Epithelial cell of esophagus (primary cell): ENCODE data around the gene GRM2.

Source experiments
- DNase-seq: peaks from one replicate; pipeline ENCODE4 v3.0.0; 2010; ENCODE audit warnings: low read depth
- H3K4me3 ChIP-seq: 2 replicates; pipeline ENCODE4 v1.5.1; 2011; ENCODE audit warnings: mild to moderate bottlenecking, low read length, control low read depth
- TF ChIP-seq, protein P1 (sequence below): IDR thresholded peaks from 2 replicates; pipeline ENCODE4 v1.5.1; 2011; ENCODE audit warnings: low read depth, mild to moderate bottlenecking, low read length, control low read depth, inconsistent platforms; ENCODE audit not compliant: insufficient read depth; ENCODE audit errors: missing control alignments

The GRM2 gene

DNA sequence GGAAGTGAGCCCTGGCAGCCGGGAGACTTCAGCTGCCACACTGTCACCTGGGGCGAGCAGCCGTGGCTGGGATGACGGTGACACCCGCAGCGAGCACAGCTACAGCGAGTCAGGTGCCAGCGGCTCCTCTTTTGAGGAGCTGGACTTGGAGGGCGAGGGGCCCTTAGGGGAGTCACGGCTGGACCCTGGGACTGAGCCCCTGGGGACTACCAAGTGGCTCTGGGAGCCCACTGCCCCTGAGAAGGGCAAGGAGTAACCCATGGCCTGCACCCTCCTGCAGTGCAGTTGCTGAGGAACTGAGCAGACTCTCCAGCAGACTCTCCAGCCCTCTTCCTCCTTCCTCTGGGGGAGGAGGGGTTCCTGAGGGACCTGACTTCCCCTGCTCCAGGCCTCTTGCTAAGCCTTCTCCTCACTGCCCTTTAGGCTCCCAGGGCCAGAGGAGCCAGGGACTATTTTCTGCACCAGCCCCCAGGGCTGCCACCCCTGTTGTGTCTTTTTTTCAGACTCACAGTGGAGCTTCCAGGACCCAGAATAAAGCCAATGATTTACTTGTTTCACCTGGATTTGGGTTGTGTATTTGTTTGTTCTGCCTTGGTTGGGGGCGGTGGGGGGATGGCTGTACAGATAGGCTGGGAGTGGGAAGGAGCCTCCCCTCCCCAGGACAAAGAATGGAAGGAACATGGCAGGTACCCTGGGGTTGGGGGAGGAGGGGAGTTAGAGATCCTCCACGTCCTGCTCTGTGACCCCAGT is 2.9 kb upstream of the GRM2 start:
- no peak overlapping the region for H3K4me3 ChIP-seq
- no peak for DNase-seq
- TF ChIP-seq, protein P1, sequence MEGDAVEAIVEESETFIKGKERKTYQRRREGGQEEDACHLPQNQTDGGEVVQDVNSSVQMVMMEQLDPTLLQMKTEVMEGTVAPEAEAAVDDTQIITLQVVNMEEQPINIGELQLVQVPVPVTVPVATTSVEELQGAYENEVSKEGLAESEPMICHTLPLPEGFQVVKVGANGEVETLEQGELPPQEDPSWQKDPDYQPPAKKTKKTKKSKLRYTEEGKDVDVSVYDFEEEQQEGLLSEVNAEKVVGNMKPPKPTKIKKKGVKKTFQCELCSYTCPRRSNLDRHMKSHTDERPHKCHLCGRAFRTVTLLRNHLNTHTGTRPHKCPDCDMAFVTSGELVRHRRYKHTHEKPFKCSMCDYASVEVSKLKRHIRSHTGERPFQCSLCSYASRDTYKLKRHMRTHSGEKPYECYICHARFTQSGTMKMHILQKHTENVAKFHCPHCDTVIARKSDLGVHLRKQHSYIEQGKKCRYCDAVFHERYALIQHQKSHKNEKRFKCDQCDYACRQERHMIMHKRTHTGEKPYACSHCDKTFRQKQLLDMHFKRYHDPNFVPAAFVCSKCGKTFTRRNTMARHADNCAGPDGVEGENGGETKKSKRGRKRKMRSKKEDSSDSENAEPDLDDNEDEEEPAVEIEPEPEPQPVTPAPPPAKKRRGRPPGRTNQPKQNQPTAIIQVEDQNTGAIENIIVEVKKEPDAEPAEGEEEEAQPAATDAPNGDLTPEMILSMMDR: no peak

DNA sequence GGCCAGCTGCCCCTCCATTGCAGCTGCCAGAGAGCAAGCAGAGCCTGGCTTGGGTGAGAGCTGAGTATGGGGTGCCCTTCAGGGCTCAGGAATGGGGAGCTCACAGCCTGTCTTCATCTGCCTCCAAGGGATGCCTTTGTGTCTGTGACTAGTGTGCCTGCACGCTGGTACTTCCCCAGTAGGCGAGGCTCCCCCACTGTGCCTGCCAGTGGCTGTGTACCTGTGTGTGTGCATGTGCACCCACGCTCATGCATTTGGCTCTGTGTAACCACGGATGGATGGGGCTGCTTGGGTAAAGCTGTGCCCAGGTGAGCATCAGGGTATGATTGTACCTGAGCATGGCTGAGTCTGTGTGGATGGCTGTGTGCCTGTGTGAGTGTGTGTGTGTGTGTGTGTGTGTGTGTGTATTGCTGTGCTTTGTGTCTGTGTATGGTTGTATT is 2.3 kb upstream of the GRM2 start:
- TF ChIP-seq, protein P1: no peak
- no peak overlapping the region for H3K4me3 ChIP-seq
- DNase-seq: no peak

DNA sequence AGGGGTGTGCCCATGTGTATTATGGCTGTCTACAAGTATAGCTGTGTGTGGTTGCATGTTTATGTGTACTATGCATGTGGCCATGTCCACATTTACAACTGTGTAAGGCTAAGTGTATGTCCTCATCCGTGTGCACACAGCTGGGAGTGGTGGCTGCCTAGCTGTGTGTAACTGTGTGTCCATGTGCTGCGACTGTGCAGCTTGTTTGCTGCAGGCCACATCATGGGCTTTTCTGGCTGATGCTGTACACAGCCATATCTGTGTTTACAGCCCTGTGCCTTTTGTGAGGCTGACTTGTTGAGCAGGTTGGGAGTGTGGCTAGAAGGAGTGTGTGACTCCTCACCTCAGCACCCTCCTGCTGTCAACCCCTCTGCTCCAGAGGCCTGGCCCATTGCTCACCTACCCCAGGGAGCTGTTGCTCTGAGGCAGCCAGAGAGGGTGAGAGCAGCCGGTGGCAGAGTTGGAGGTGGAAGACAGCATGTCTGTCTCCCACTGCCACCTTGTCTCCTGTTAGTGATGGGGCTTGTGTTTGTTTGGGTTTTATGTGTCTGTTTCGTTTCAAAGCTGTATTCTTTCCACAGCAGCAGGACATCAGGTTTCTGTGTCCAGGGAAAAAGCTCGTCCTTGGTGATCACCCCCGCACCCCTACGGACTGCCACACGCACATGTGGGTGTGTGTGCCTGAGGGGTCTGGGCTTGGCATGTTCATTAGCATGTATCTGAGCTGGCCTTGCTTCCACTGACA is 1.4 kb upstream of the GRM2 start:
- no peak overlapping the region for H3K4me3 ChIP-seq
- TF ChIP-seq, protein P1: no peak

DNA sequence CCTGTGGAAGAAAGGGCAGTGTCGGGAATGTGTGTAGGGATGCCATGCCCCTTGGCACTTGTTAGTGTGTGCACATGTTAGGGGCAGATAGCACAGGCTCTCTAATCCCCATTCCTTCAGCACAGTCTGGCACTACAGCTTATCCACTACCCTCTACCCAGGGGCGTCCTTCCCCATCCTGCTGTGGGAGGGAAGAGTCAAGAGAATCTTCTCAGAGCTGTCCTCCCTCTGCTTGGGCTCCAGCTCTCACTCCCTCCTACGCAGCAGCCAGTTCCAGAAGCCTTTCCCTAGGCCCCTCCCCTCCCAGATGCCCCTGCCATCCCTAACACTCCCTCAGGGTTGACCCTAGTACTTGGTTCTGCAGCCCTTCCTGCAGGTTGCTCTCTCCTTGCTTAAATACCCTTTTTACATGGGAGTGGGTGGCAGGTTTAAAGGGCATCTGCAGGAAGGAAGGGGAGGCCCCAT is 815 bp upstream of the GRM2 start:
- TF ChIP-seq, protein P1: no peak
- no peak for DNase-seq
- H3K4me3 ChIP-seq: no peak overlapping the region

More for the DNA sequence above, 1.4 kb upstream of the GRM2 start:
- no peak for DNase-seq

DNA sequence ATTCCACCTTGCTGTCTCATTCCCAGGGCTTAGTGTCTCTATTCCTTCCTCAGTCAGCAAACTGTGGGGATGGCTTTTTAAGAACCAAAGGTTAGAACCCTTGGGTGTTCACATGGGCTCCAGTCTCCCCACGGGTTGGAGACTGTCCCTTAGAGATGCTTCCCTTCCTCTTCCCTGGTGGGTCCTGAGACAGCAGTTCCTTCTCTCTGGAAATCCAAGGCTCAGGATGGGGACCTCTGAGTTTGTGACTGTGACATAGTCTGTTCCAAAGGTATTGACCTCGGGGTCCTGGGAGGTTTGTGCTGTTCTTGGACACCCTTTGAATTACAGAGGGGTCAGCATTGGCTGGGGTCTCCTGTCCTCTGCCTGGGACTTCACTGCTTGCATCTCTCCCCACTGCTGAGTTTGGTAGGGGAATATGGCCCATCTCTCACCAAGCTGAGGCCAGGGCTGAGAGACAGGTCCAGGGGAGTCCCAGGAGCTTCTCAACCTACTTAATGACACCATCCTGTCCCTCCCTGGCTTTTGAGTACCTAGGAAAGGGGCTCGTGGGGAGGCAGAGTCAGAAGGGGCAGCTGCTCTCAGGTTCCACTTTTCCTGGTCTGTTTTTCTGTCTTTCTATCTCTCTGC is 1.5 kb downstream of the GRM2 start:
- DNase-seq: no peak
- TF ChIP-seq, protein P1: no peak
- H3K4me3 ChIP-seq: no peak overlapping the region

DNA sequence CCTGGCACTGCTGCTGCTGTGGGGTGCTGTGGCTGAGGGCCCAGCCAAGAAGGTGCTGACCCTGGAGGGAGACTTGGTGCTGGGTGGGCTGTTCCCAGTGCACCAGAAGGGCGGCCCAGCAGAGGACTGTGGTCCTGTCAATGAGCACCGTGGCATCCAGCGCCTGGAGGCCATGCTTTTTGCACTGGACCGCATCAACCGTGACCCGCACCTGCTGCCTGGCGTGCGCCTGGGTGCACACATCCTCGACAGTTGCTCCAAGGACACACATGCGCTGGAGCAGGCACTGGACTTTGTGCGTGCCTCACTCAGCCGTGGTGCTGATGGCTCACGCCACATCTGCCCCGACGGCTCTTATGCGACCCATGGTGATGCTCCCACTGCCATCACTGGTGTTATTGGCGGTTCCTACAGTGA is 2.1 kb downstream of the GRM2 start:
- no peak for DNase-seq
- TF ChIP-seq, protein P1: no peak
- no peak overlapping the region for H3K4me3 ChIP-seq
